Type B pancreatic cell (in vitro differentiated cells): Measurements from ENCODE around the gene BABAM2. TPM values are rescaled to one million over a fixed set of nuclear protein-coding genes. Genes with fewer than 3 reads are reported as not detected.

Experiments used
- DNase-seq: peaks from one replicate; pipeline ENCODE4 v3.0.0; 2021; ENCODE audit warnings: mixed read lengths; ENCODE audit not compliant: unreplicated experiment; ENCODE audit errors: extremely low spot score
- H3K27ac Mint-ChIP-seq: 2 replicates; pipeline ENCODE4 v1.8.0; 2021; ENCODE audit warnings: mild to moderate bottlenecking, mixed read lengths
- H3K27me3 Mint-ChIP-seq: 2 replicates; pipeline ENCODE4 v1.8.0; 2021; ENCODE audit warnings: mixed read lengths
- H3K36me3 Mint-ChIP-seq: 2 replicates; pipeline ENCODE4 v1.8.0; 2021; ENCODE audit warnings: mixed read lengths
- H3K4me1 Mint-ChIP-seq: one replicate; pipeline ENCODE4 v1.8.0; 2021; ENCODE audit warnings: mixed read lengths; ENCODE audit not compliant: unreplicated experiment
- H3K4me3 Mint-ChIP-seq: 2 replicates; pipeline ENCODE4 v1.8.0; 2021; ENCODE audit warnings: mild to moderate bottlenecking, mixed read lengths
- H3K9me3 Mint-ChIP-seq: 2 replicates; pipeline ENCODE4 v1.8.0; 2021; ENCODE audit warnings: mixed read lengths
- total RNA-seq: library from RNA; stranded (reverse); gene quantifications from 2 replicates; pipeline ENCODE4 v1.2.1, GENCODE V29; 2021; ENCODE audit warnings: low replicate concordance
- TF ChIP-seq, protein P1 (sequence below): fragments of 200-600 bp; sonication (generic); conservative IDR thresholded peaks from 2 replicates; pipeline ENCODE4 v1.5.0; 2021; ENCODE audit warnings: antibody characterized with exemption, mild to moderate bottlenecking

The BABAM2 gene
- total RNA-seq, 1 donor from 2014 or later, result 30.4 TPM

DNA sequence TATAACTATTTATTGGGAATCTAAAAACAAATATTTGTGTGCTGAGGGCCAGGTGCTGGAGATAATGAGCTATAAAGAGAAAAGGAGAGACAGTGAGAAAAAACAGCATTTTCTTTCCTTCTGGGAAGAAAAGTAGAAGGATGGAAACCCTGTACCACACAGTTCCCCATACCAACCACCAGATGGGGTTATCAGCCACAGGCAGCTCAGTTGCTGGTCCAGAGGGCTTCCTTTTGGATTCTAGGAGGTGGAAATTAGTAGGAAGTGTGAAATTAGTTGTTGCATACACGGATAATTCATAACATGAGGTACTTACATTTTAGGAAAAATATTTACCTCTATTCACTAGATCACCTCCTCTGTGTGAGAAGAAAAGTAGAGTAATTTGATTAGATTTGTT lies 265.1 kb downstream of the BABAM2 start:
- H3K27me3 Mint-ChIP-seq, result no peaks in the 10 kb centered on the region
- H3K27ac Mint-ChIP-seq, result no peak overlapping the region
- H3K36me3 Mint-ChIP-seq, result peaks cover 18% of the 10 kb centered on the region
- TF ChIP-seq, protein P1, sequence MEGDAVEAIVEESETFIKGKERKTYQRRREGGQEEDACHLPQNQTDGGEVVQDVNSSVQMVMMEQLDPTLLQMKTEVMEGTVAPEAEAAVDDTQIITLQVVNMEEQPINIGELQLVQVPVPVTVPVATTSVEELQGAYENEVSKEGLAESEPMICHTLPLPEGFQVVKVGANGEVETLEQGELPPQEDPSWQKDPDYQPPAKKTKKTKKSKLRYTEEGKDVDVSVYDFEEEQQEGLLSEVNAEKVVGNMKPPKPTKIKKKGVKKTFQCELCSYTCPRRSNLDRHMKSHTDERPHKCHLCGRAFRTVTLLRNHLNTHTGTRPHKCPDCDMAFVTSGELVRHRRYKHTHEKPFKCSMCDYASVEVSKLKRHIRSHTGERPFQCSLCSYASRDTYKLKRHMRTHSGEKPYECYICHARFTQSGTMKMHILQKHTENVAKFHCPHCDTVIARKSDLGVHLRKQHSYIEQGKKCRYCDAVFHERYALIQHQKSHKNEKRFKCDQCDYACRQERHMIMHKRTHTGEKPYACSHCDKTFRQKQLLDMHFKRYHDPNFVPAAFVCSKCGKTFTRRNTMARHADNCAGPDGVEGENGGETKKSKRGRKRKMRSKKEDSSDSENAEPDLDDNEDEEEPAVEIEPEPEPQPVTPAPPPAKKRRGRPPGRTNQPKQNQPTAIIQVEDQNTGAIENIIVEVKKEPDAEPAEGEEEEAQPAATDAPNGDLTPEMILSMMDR, result peak; percentile 75
- no peak for DNase-seq
- no peak overlapping the region for H3K4me3 Mint-ChIP-seq
- H3K9me3 Mint-ChIP-seq, result peaks cover 9% of the 10 kb centered on the region
- H3K4me1 Mint-ChIP-seq, result no peaks in the 10 kb centered on the region

DNA sequence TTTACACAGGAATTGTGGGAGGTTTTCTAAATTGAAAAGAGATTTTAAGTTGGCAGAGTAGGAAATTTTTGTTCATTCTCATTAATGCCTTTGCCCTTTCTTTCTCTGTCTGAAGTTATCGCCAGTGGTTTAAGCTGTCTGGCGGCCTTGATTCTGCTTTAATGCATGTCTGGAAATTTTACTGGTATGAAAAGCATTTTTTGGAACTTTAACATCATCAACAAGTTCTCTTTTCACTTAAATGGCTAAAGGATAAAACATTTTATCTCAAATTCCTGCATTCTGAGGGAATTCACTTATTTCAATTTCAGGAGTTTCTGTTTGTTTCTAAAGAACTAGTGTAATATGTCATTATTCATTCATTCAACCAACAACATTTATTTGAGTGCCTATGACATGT lies 268.3 kb downstream of the BABAM2 start:
- Mint-ChIP-seq H3K9me3 (peaks cover 9% of the 10 kb centered on the region), H3K4me1 (peaks cover 6% of the 10 kb centered on the region), H3K27ac (no peak overlapping the region), H3K4me3 (no peak overlapping the region), H3K27me3 (no peaks in the 10 kb centered on the region), H3K36me3 (peaks cover 12% of the 10 kb centered on the region)
- TF ChIP-seq, protein P1, result no peak
- DNase-seq, result no peak

DNA sequence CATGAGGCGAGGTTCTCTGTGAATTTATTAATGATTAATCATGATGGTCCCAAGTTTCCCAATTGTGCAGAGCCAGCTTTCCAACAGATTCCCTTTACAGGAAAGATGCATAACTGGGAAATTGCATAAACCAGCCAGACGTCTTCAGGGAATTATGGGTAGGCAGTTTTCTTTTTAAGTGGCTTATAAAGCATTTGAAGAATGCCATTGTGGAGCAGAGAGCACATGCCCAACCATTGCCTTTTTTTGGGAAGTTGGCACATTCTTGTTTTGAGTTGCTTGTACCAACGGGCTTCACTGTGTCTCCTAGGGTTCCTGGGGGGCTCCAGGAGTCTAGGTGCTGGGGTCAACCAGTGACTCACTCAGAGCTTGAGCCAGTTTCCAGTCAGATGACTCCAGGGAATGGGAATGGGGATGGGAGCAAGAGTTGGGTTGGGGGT lies 270.5 kb downstream of the BABAM2 start:
- Mint-ChIP-seq H3K9me3 (peaks cover 5% of the 10 kb centered on the region), H3K36me3 (peaks cover 4% of the 10 kb centered on the region), H3K27ac (no peak overlapping the region), H3K4me3 (no peak overlapping the region), H3K4me1 (peaks cover 22% of the 10 kb centered on the region), H3K27me3 (no peaks in the 10 kb centered on the region)
- DNase-seq, result no peak
- TF ChIP-seq, protein P1, result no peak

DNA sequence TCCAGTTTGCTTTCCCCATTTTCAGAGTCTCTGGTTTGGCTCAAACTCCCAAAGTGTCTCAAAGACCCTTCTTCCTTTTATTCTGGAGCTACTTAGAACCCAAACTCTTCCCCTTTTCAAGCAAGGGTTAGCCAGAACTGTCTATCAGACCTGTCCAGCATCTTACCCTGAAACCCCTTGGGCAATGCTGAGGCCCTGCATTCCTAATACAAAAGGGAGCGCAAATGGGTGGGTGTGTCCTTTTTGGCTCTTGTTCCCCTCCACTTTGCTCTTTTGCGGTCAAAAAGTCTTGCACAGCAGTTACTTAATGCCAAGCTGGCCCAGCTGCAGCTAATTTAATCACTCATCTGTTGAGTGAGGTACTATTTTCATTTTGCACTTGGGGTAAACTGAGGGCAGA lies 270.9 kb downstream of the BABAM2 start:
- peaks cover 22% of the 10 kb centered on the region for H3K4me1 Mint-ChIP-seq
- H3K9me3 Mint-ChIP-seq, result peaks cover 3% of the 10 kb centered on the region
- TF ChIP-seq, protein P1, result no peak
- H3K27me3 Mint-ChIP-seq, result no peaks in the 10 kb centered on the region
- no peak overlapping the region for H3K27ac Mint-ChIP-seq
- H3K36me3 Mint-ChIP-seq, result peaks cover 3% of the 10 kb centered on the region
- no peak for DNase-seq
- no peak overlapping the region for H3K4me3 Mint-ChIP-seq

DNA sequence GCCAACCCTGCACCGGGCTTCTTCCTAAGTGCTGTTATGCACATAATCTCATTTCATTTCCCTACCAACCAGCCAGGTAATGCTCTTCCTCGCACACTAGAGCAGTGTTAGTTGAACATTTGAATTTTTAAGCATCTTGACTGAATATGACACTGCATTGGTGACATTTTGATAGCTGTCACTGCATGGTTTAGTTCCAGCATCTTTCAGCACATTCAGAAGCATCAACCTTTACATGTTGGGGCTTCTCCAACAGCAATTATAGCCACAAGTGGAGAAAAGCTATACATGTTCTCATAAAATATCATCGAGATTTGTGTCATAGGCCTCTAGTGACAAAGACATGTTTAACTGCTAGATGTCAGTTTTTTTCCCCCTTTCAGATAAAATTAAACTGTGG lies 272.0 kb downstream of the BABAM2 start:
- Mint-ChIP-seq H3K36me3 (peaks cover 3% of the 10 kb centered on the region), H3K27me3 (no peaks in the 10 kb centered on the region), H3K27ac (no peak overlapping the region)

More for the DNA sequence above, 272.0 kb downstream of the BABAM2 start:
- no peak for DNase-seq
- TF ChIP-seq, protein P1, result no peak
- no peak overlapping the region for H3K4me3 Mint-ChIP-seq
- peaks cover 3% of the 10 kb centered on the region for H3K9me3 Mint-ChIP-seq
- H3K4me1 Mint-ChIP-seq, result peaks cover 22% of the 10 kb centered on the region
